ENCODE results near the gene TNFSF13B. TPM values are rescaled to one million over a fixed set of nuclear protein-coding genes. Genes with fewer than 3 reads are reported as not detected.

TNFSF13B gene
- polyA plus RNA-seq, 1 of the 3 experiments (the other 2 are of a cell fraction) = 0.03 TPM

Small RNA genes within 50 kb of the gene (small RNA-seq; reads per million reads assigned to genes)
- 0 reads per million in 7 experiments for gene RNA5SP39

Other genes with a start within 250 kb of the TNFSF13B start
- gene LIG4, start 54.2 kb upstream of the TNFSF13B start, polyA plus RNA-seq (2012; rRNA removed) = 3.3 and 4.7 TPM in 2 replicates
- 2.9 and 4.0 TPM in 2 replicates for gene ABHD13, start 51.3 kb upstream of the TNFSF13B start, polyA plus RNA-seq (2012; rRNA removed)